ENCODE measurements around the gene TMEM132A.

DNA sequence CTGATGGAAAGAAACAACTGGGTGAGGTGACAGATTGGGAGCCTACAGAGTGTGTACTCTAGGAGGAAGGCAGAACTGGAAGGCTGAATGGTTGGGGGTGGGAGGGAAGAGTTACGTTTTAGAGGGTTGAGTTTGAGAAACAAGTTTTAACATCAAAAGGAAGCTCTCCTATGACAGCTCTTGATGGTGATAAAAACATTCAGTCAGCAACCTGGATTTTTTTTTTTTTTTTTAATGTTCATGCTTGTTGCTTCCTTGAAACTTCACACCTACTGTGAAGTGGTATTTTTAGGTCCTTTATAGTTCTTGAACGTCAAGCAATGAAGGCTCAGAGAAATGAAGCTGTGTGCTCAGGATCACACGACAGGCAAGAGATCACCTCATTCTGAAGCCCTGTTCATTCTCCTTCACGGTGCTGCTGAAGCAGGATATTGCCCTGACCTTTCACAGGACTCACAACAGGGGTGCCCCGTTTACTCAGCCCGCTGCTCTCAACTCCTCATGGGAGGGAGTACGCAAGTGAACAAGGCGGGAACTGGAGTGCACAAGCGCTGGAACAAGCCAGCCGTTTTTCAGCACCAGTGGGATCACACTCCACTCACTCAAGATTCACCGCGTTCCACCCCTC lies 11.9 kb upstream of the TMEM132A start:
- TF ChIP-seq CTCF (IDR thresholded peaks at IDR 0.05 in 8 of 11, conservative IDR thresholded peaks at IDR 0.05 in 3 of 11) (no peak), POLR2AphosphoS5 (IDR thresholded peaks at IDR 0.05) (no peak)

All from spleen (tissue), 7 donors.